ENCODE measurements around the gene ZNF835.
"Not testable (repeated sequence)": the region's sequence is repeated elsewhere in the genome, so short reads cannot be mapped to it uniquely, and the experiment has no call there.

The ZNF835 gene

GRCh38 chr19:56671613-56671994 is at the start of gene ZNF835:
Gene ZNF835 (minus strand): TSS chr19:56671757. CDS start chr19:56665198, 6,559 bp downstream.
- DNase-seq, result no peak

- no peak for DNase-seq
Measured at GRCh38 chr19:56720281-56720680, 48.7 kb upstream of the ZNF835 start.

GRCh38 chr19:56718231-56718630 is 46.7 kb upstream of the ZNF835 start:
- no peak for DNase-seq

GRCh38 chr19:56712611-56713276 is 41.2 kb upstream of the ZNF835 start:
- DNase-seq, result no peak

GRCh38 chr19:56710437-56710836 is 38.9 kb upstream of the ZNF835 start:
- DNase-seq, result no peak

GRCh38 chr19:56707821-56708220 is 36.3 kb upstream of the ZNF835 start:
- DNase-seq, result no peak

GRCh38 chr19:56705939-56706338 is 34.4 kb upstream of the ZNF835 start:
- DNase-seq, result no peak

- DNase-seq, result no peak
Measured at GRCh38 chr19:56701895-56702294, 30.3 kb upstream of the ZNF835 start.

GRCh38 chr19:56699552-56699951 is 28.0 kb upstream of the ZNF835 start:
- DNase-seq, result no peak

GRCh38 chr19:56692206-56692895 is 20.8 kb upstream of the ZNF835 start:
- no peak for DNase-seq

- DNase-seq, result no peak
Measured at GRCh38 chr19:56690670-56691069, 19.1 kb upstream of the ZNF835 start.

GRCh38 chr19:56689198-56689597 is 17.6 kb upstream of the ZNF835 start:
- no peak for DNase-seq

GRCh38 chr19:56687031-56687430 is 15.5 kb upstream of the ZNF835 start:
- DNase-seq, result no peak

GRCh38 chr19:56683116-56683515 is 11.6 kb upstream of the ZNF835 start:
- DNase-seq, result no peak

GRCh38 chr19:56681702-56682101 is 10.1 kb upstream of the ZNF835 start:
- DNase-seq, result no peak

GRCh38 chr19:56678205-56678604 is 6.6 kb upstream of the ZNF835 start:
- DNase-seq, result no peak

GRCh38 chr19:56672610-56673009 is 1.1 kb upstream of the ZNF835 start:
- DNase-seq, result not testable (repeated sequence)

GRCh38 chr19:56670961-56671612 is 470 bp downstream of the ZNF835 start:
- DNase-seq, result no peak

- no peak for DNase-seq
Measured at GRCh38 chr19:56670401-56670960, 1.1 kb downstream of the ZNF835 start.

GRCh38 chr19:56668676-56669075 is 2.9 kb downstream of the ZNF835 start:
- no peak for DNase-seq

GRCh38 chr19:56667311-56667870 is 4.2 kb downstream of the ZNF835 start:
- no peak for DNase-seq

- DNase-seq, result no peak
Measured at GRCh38 chr19:56664511-56664910, 7.0 kb downstream of the ZNF835 start.

GRCh38 chr19:56663931-56664500 is 7.5 kb downstream of the ZNF835 start:
- DNase-seq, result no peak
